Endometrial microvascular endothelial cells (primary cell): ENCODE results near the gene KIDINS220. TPM values are rescaled to one million over a fixed set of nuclear protein-coding genes. Genes with fewer than 3 reads are reported as not detected.

Experiments used
- in situ Hi-C: cut with HindIII; loops from 2 replicates; pipeline ENCODE4 v1.10.0; 2017; ENCODE audit warnings: low sequenced_read_pairs, low pct_unique_long_range_greater_than_20kb; ENCODE audit errors: inconsistent ontology term
- total RNA-seq: library from RNA; depleted of rRNA; stranded (reverse); fragments of >200 nt; gene quantifications from one replicate; pipeline ENCODE4 v1.2.3, GENCODE V29; 2015; ENCODE audit errors: inconsistent ontology term

The KIDINS220 gene
- total RNA-seq = 27.0 TPM

- in situ Hi-C loops = no loop called here
Observed at GRCh38 chr2:8836971-8837794, at the start of gene KIDINS220. Gene KIDINS220 (minus strand): TSS chr2:8837613. CDS start chr2:8827093, 10,520 bp downstream.

- in situ Hi-C loops = no loop called here
Observed at GRCh38 chr2:8886876-8887275, 49.5 kb upstream of the KIDINS220 start.

- in situ Hi-C loops = no loop called here
Observed at GRCh38 chr2:8886202-8886518, 48.7 kb upstream of the KIDINS220 start.

GRCh38 chr2:8885449-8886201 is 48.2 kb upstream of the KIDINS220 start:
- in situ Hi-C loops = no loop called here

- in situ Hi-C loops = no loop called here
Observed at GRCh38 chr2:8884812-8885211, 47.4 kb upstream of the KIDINS220 start.

- in situ Hi-C loops = no loop called here
Observed at GRCh38 chr2:8882094-8882493, 44.7 kb upstream of the KIDINS220 start.

- in situ Hi-C loops = no loop called here
Observed at GRCh38 chr2:8877894-8878293, 40.5 kb upstream of the KIDINS220 start.

- in situ Hi-C loops = no loop called here
Observed at GRCh38 chr2:8877332-8877731, 39.9 kb upstream of the KIDINS220 start.

- in situ Hi-C loops = no loop called here
Observed at GRCh38 chr2:8876628-8877027, 39.2 kb upstream of the KIDINS220 start.

GRCh38 chr2:8872821-8873432 is 35.5 kb upstream of the KIDINS220 start:
- in situ Hi-C loops = no loop called here

- in situ Hi-C loops = no loop called here
Observed at GRCh38 chr2:8870441-8870840, 33.0 kb upstream of the KIDINS220 start.

- in situ Hi-C loops = no loop called here
Observed at GRCh38 chr2:8867363-8867762, 29.9 kb upstream of the KIDINS220 start.

- in situ Hi-C loops = no loop called here
Observed at GRCh38 chr2:8863331-8863953, 26.0 kb upstream of the KIDINS220 start.

GRCh38 chr2:8862230-8862629 is 24.8 kb upstream of the KIDINS220 start:
- in situ Hi-C loops = no loop called here

GRCh38 chr2:8861797-8862196 is 24.4 kb upstream of the KIDINS220 start:
- in situ Hi-C loops = no loop called here

GRCh38 chr2:8860239-8860638 is 22.8 kb upstream of the KIDINS220 start:
- in situ Hi-C loops = no loop called here

GRCh38 chr2:8858910-8859309 is 21.5 kb upstream of the KIDINS220 start:
- in situ Hi-C loops = no loop called here

GRCh38 chr2:8858264-8858663 is 20.9 kb upstream of the KIDINS220 start:
- in situ Hi-C loops = no loop called here

GRCh38 chr2:8857709-8858108 is 20.3 kb upstream of the KIDINS220 start:
- in situ Hi-C loops = no loop called here
